ENCODE results near the gene CCDC34.

The CCDC34 gene

GRCh38 chr11:27291302-27291889 is 71.6 kb downstream of the CCDC34 start:
- Histone ChIP-seq H3K27me3 (ENCODE audit: insufficient read depth, low read length) (no peaks in the 10 kb centered on the region), H3K36me3 (ENCODE audit: insufficient read depth, low read length) (no peaks in the 10 kb centered on the region), H3K4me1 (ENCODE audit: control insufficient read depth, insufficient read depth, low read length, unreplicated experiment) (peaks cover 11% of the 10 kb centered on the region), H3K79me2 (ENCODE audit: control insufficient read depth, insufficient read depth, low read length, unreplicated experiment) (no peaks in the 10 kb centered on the region), H2AFZ (ENCODE audit: low read length, unreplicated experiment) (no peak overlapping the region), H3K27ac (ENCODE audit: low read depth, low read length) (no peak overlapping the region), H3K4me3 (ENCODE audit: low read depth, low read length) (no peak overlapping the region)

DNA sequence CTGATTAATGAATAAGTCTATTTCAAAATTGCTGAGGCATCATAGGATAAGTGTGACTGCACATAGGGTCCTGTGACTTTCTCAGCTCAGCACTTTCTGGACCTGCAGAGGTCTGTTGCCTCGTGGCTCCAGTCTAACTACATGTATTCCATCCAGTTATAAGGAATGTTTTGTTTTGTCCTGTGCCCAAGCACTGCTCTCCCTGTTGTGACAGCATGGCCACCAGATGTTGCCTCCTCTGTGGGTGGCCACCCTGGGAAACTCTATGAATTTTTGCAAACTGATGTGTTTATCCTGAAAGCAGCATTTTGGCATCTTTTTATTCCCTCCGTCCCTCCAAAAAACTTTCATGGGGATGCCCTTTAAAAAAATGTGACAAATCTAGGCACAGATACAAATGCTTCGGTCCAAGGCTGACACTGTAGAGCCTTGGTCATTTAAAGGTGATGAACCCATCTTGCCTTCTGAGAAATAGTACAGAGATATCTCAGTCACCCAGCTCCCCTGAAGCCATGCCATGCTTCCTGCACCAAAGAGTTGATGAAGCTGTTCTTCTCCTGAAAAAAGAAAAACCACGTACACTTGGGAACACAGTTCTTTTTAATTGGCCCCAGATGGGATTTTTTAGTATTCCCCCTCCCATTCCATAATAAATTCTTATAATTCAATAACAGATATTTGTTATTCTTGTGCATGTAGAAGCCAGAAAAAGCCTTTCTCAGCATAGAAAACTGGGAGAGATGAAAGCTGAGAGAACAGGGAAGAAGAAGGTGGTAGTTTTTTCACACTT is 72.6 kb downstream of the CCDC34 start:
- H2AFZ ChIP-seq (ENCODE audit: low read length, unreplicated experiment), result no peak overlapping the region
- no peaks in the 10 kb centered on the region for H3K36me3 ChIP-seq (ENCODE audit: insufficient read depth, low read length)
- H3K79me2 ChIP-seq (ENCODE audit: control insufficient read depth, insufficient read depth, low read length, unreplicated experiment), result no peaks in the 10 kb centered on the region
- no peak overlapping the region for H3K27ac ChIP-seq (ENCODE audit: low read depth, low read length)
- peaks cover 11% of the 10 kb centered on the region for H3K4me1 ChIP-seq (ENCODE audit: control insufficient read depth, insufficient read depth, low read length, unreplicated experiment)
- H3K27me3 ChIP-seq (ENCODE audit: insufficient read depth, low read length), result no peaks in the 10 kb centered on the region
- no peak overlapping the region for H3K4me3 ChIP-seq (ENCODE audit: low read depth, low read length)

All from ACC112 (cell line).